Keratinocyte (primary cell): Measurements from ENCODE around the gene ANAPC16.

Experiments used
- EZH2 ChIP-seq: IDR thresholded peaks from one replicate; pipeline ENCODE4 v1.6.1; 2012; ENCODE audit warnings: inconsistent platforms, mild to moderate bottlenecking, low read length, moderate library complexity
- TF ChIP-seq, protein P1 (sequence below), 3 experiments: IDR thresholded peaks in 1 of 3; conservative IDR thresholded peaks in 1 of 3; optimal IDR thresholded peaks in 1 of 3; 2 replicates in 2 of 3; 3 replicates in 1 of 3; pipeline versions ENCODE3 to v1.5.1; 2011; ENCODE audit warnings: low read length in 3 of 3, mild to moderate bottlenecking in 3 of 3, moderate library complexity in 2 of 3, control low read depth in 1 of 3, inconsistent platforms in 1 of 3; ENCODE audit not compliant: insufficient read depth in 2 of 3; ENCODE audit errors: extremely low read depth in 1 of 3

DNA sequence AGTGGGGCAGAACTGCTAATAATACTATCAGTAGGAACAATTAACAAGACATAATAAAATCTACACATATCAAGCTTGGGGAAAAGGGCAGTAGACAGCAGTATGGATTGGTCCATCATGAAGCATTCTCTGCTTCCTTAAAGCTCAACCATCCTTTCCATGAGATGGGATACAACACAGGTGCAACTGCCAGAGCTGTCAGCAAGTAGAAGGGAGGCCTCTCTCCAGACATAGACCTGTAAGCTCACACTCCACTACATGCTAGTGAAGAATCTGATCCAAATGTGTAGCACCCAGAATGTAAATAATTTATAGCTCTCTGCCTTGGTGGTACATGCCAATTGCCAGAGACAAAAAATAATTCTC is 41.5 kb upstream of the ANAPC16 start:
- TF ChIP-seq, protein P1, sequence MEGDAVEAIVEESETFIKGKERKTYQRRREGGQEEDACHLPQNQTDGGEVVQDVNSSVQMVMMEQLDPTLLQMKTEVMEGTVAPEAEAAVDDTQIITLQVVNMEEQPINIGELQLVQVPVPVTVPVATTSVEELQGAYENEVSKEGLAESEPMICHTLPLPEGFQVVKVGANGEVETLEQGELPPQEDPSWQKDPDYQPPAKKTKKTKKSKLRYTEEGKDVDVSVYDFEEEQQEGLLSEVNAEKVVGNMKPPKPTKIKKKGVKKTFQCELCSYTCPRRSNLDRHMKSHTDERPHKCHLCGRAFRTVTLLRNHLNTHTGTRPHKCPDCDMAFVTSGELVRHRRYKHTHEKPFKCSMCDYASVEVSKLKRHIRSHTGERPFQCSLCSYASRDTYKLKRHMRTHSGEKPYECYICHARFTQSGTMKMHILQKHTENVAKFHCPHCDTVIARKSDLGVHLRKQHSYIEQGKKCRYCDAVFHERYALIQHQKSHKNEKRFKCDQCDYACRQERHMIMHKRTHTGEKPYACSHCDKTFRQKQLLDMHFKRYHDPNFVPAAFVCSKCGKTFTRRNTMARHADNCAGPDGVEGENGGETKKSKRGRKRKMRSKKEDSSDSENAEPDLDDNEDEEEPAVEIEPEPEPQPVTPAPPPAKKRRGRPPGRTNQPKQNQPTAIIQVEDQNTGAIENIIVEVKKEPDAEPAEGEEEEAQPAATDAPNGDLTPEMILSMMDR (optimal IDR thresholded peaks at IDR 0.05 in 1 of 3, IDR thresholded peaks at IDR 0.05 in 1 of 3, conservative IDR thresholded peaks at IDR 0.05 in 1 of 3; ENCODE audit: extremely low read depth in 1 of 3, insufficient read depth in 2 of 3, low read length in 3 of 3) = no peak
- no peak for TF ChIP-seq EZH2
